GM23338 (cell line): ENCODE measurements around the gene NUP43. TPM values are rescaled to one million over a fixed set of nuclear protein-coding genes. Genes with fewer than 3 reads are reported as not detected.

Experiments
- ETS1 ChIP-seq: IDR thresholded peaks from 2 replicates; pipeline ENCODE4 v1.6.1; 2016; ENCODE audit warnings: antibody characterized with exemption
- JUNB ChIP-seq: IDR thresholded peaks from one replicate; pipeline ENCODE4 v1.6.1; 2016; ENCODE audit warnings: antibody characterized with exemption; ENCODE audit not compliant: unreplicated experiment
- ZNF331 ChIP-seq: fragments of 250-450 bp; sonication (Bioruptor Pico); IDR thresholded peaks from 2 replicates; pipeline ENCODE4 v1.5.0; 2020; ENCODE audit warnings: low read depth, mild to moderate bottlenecking, moderate library complexity
- ZNF462 ChIP-seq: fragments of 250-450 bp; sonication (Bioruptor Pico); IDR thresholded peaks from 2 replicates; pipeline ENCODE4 v1.5.0; 2020; ENCODE audit warnings: mild to moderate bottlenecking, moderate library complexity
- polyA plus RNA-seq: library from polyadenylated mRNA; unstranded; fragments of >200 nt; fragmentation: Nextera tagmentation; extraction: Ambion mirVana; gene quantifications from 2 replicates; pipeline ENCODE4 v1.2.1, GENCODE V29; 2016
- total RNA-seq: library from RNA; depleted of rRNA; stranded (reverse); fragments of >200 nt; shearing (Covaris generic); gene quantifications from 2 replicates; pipeline ENCODE4 v1.2.3, GENCODE V29; 2014
- TF ChIP-seq, protein P1 (sequence below): IDR thresholded peaks from one replicate; pipeline ENCODE4 v1.6.1; 2018; ENCODE audit warnings: antibody characterized with exemption; ENCODE audit not compliant: unreplicated experiment

The NUP43 gene
- total and polyA plus RNA-seq, 2 experiments from 2014 or later = 23.4 to 71.8 TPM

GRCh38 chr6:149717255-149717587 lies 29.1 kb downstream of the NUP43 start (continued):
- TF ChIP-seq ZNF462 (CRISPR knock-in tag) (no peak), ZNF331 (CRISPR knock-in tag) (no peak), JUNB (no peak), ETS1 (no peak)
- TF ChIP-seq, protein P1, sequence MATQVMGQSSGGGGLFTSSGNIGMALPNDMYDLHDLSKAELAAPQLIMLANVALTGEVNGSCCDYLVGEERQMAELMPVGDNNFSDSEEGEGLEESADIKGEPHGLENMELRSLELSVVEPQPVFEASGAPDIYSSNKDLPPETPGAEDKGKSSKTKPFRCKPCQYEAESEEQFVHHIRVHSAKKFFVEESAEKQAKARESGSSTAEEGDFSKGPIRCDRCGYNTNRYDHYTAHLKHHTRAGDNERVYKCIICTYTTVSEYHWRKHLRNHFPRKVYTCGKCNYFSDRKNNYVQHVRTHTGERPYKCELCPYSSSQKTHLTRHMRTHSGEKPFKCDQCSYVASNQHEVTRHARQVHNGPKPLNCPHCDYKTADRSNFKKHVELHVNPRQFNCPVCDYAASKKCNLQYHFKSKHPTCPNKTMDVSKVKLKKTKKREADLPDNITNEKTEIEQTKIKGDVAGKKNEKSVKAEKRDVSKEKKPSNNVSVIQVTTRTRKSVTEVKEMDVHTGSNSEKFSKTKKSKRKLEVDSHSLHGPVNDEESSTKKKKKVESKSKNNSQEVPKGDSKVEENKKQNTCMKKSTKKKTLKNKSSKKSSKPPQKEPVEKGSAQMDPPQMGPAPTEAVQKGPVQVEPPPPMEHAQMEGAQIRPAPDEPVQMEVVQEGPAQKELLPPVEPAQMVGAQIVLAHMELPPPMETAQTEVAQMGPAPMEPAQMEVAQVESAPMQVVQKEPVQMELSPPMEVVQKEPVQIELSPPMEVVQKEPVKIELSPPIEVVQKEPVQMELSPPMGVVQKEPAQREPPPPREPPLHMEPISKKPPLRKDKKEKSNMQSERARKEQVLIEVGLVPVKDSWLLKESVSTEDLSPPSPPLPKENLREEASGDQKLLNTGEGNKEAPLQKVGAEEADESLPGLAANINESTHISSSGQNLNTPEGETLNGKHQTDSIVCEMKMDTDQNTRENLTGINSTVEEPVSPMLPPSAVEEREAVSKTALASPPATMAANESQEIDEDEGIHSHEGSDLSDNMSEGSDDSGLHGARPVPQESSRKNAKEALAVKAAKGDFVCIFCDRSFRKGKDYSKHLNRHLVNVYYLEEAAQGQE = no peak
